OCI-LY7 (cell line): ENCODE measurements around the gene BEND4.

ENCODE experiments used
- CTCF ChIP-seq: fragments of 200-600 bp; sonication (generic); conservative IDR thresholded peaks from 2 replicates; pipeline ENCODE4 v1.5.1; 2014; ENCODE audit warnings: mild to moderate bottlenecking, antibody characterized with exemption, low read length, moderate library complexity, mixed read lengths
- EZH2phosphoT487 ChIP-seq: fragments of 200-600 bp; sonication (generic); IDR thresholded peaks from 2 replicates; pipeline ENCODE4 v1.6.1; 2018; ENCODE audit warnings: low read depth, borderline replicate concordance, mild to moderate bottlenecking, mixed run types, antibody characterized with exemption, low read length, moderate library complexity, mixed read lengths

- TF ChIP-seq CTCF, result no peak
- TF ChIP-seq EZH2phosphoT487, result no peak
Observed at GRCh38 chr4:42167709-42168108, 15.3 kb upstream of the BEND4 start.
